GM12892 (cell line): ENCODE data around the gene PRDM16.

Experiments used
- POLR2A ChIP-seq: IDR thresholded peaks from 2 replicates; pipeline ENCODE4 v1.6.1; 2011; ENCODE audit warnings: low read depth, low read length, control low read depth
- POLR2AphosphoS5 ChIP-seq: IDR thresholded peaks from 2 replicates; pipeline ENCODE4 v1.6.1; 2011; ENCODE audit warnings: low read depth, low read length, control low read depth
- TAF1 ChIP-seq: IDR thresholded peaks from 2 replicates; pipeline ENCODE4 v1.6.1; 2011; ENCODE audit warnings: low read depth, mild to moderate bottlenecking, control low read depth, low read length, borderline replicate concordance

DNA sequence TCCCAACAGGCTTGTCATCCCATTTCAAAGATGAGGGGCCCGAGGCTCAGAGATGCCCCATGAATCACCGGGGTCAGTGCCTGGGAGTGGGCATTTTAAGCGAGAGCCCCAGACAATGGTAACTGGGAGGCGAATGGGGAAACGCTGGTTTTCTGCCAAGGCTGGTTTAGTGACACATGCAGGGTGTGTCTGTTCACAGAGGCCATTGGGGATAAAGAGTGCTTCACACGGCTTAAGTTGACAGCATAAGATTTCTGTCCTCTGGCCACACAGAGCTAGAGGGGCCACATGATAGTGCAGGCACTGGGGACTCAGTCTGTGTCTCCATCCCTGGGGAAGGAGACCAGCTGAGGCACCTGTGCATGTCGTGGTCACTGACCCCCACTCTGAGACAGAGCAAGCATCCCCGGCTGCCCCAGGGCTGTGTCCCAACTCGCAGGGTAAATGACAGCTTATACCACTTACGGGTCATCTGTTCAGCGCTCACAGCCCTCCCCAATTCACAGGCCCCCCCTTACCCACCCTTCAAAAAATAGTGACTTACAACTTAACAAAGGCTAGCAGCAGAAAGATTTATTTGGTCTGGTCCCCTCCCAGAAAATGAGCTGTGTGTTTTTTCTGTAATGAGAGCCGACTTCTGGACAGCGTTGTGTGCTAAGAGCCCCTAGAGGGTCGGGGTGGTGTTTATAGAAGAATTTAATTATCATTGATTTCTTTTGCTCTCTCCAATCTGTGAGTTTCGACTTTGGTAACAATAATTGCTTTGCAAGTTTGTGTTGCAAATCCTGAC is 350.6 kb downstream of the PRDM16 start:
- TF ChIP-seq POLR2A (no peak), TAF1 (no peak), POLR2AphosphoS5 (no peak)
